Mesodermal cell (in vitro differentiated cells): Measurements from ENCODE around the gene HSF2BP.
"Not testable (repeated sequence)": the region's sequence is repeated elsewhere in the genome, so short reads cannot be mapped to it uniquely, and the experiment has no call there.

ENCODE experiments used
- H3K27ac ChIP-seq: 2 replicates; pipeline ENCODE4 v1.7.0; 2013; ENCODE audit warnings: mild to moderate bottlenecking, low read depth, low read length, moderate library complexity; ENCODE audit not compliant: severe bottlenecking
- H3K36me3 ChIP-seq: 2 replicates; pipeline ENCODE4 v1.7.1; 2013; ENCODE audit warnings: mild to moderate bottlenecking, low read length, moderate library complexity; ENCODE audit not compliant: control insufficient read depth, insufficient read depth
- H3K4me1 ChIP-seq: one replicate; pipeline ENCODE4 v1.7.1; 2013; ENCODE audit warnings: mild to moderate bottlenecking, low read length; ENCODE audit not compliant: insufficient read depth, control insufficient read depth, poor library complexity, severe bottlenecking
- H3K4me3 ChIP-seq: 2 replicates; pipeline ENCODE4 v1.7.0; 2013; ENCODE audit warnings: low read length, control low read depth, mild to moderate bottlenecking; ENCODE audit not compliant: insufficient read depth, poor library complexity, severe bottlenecking; ENCODE audit errors: extremely low read depth
- H3K9me3 ChIP-seq: 2 replicates; pipeline ENCODE4 v1.7.1; 2013; ENCODE audit warnings: mild to moderate bottlenecking, low read length, moderate library complexity; ENCODE audit not compliant: control insufficient read depth
- WGBS, 2 experiments: methylation state at CpG; one replicate each; pipeline ENCODE4 v1.1.5; 2013; ENCODE audit warnings: missing lambda C conversion rate in 2 of 2; ENCODE audit not compliant: insufficient coverage in 2 of 2; 5-methylcytosine and 5-hydroxymethylcytosine counted together

The HSF2BP gene

GRCh38 chr21:43686811-43687565 lies 27.7 kb upstream of the HSF2BP start:
- WGBS, 2 experiments, result 95 to 97% methylated on average over 19 to 20 of the region's 21 CpGs
- Histone ChIP-seq H3K4me3 (no peak overlapping the region), H3K4me1 (no peaks in the 10 kb centered on the region), H3K9me3 (no peaks in the 10 kb centered on the region), H3K27ac (no peak overlapping the region), H3K36me3 (peaks cover 93% of the 10 kb centered on the region)

GRCh38 chr21:43684424-43684823 lies 25.1 kb upstream of the HSF2BP start:
- Histone ChIP-seq H3K27ac (no peak overlapping the region), H3K36me3 (peaks cover 87% of the 10 kb centered on the region), H3K4me1 (no peaks in the 10 kb centered on the region), H3K4me3 (no peak overlapping the region), H3K9me3 (no peaks in the 10 kb centered on the region)
- WGBS, 2 experiments, result 87 to 100% methylated on average over 3 of the region's 3 CpGs

GRCh38 chr21:43681650-43682049 lies 22.4 kb upstream of the HSF2BP start:
- H3K4me3 ChIP-seq, result no peak overlapping the region
- H3K4me1 ChIP-seq, result no peaks in the 10 kb centered on the region
- H3K27ac ChIP-seq, result no peak overlapping the region
- H3K36me3 ChIP-seq, result peaks cover 80% of the 10 kb centered on the region
- WGBS, 2 experiments, result 95 to 97% methylated on average over 6 of the region's 6 CpGs
- H3K9me3 ChIP-seq, result no peaks in the 10 kb centered on the region

- not testable (repeated sequence) for H3K9me3 ChIP-seq, H3K4me3 ChIP-seq, H3K27ac ChIP-seq, H3K4me1 ChIP-seq
- H3K36me3 ChIP-seq, result peaks cover 78% of the 10 kb centered on the region
- WGBS, 2 experiments, result 83 to 98% methylated on average over 5 to 6 of the region's 6 CpGs
These were observed 21.1 kb upstream of the HSF2BP start for GRCh38 chr21:43680421-43680820.

GRCh38 chr21:43679951-43680350 lies 20.7 kb upstream of the HSF2BP start:
- Histone ChIP-seq H3K4me1 (no peaks in the 10 kb centered on the region), H3K36me3 (peaks cover 78% of the 10 kb centered on the region), H3K4me3 (no peak overlapping the region), H3K9me3 (no peaks in the 10 kb centered on the region), H3K27ac (no peak overlapping the region)
- 96 to 100% methylated on average over 3 to 8 of the region's 12 CpGs for WGBS, 2 experiments

GRCh38 chr21:43676391-43676790 lies 17.1 kb upstream of the HSF2BP start:
- H3K36me3 ChIP-seq, result peaks cover 84% of the 10 kb centered on the region
- no peaks in the 10 kb centered on the region for H3K9me3 ChIP-seq
- no peak overlapping the region for H3K4me3 ChIP-seq
- H3K4me1 ChIP-seq, result no peaks in the 10 kb centered on the region
- WGBS, 2 experiments, result 95 to 98% methylated on average over 10 to 14 of the region's 15 CpGs
- no peak overlapping the region for H3K27ac ChIP-seq

- Histone ChIP-seq H3K27ac (no peak overlapping the region), H3K4me3 (no peak overlapping the region), H3K4me1 (no peaks in the 10 kb centered on the region), H3K36me3 (peaks cover 87% of the 10 kb centered on the region), H3K9me3 (no peaks in the 10 kb centered on the region)
- WGBS, 2 experiments, result 90 to 96% methylated on average over 2 to 3 of the region's 3 CpGs
These were observed 16.6 kb upstream of the HSF2BP start for GRCh38 chr21:43675871-43676270.

- 94 to 99% methylated on average over 12 to 18 of the region's 20 CpGs for WGBS, 2 experiments
- no peak overlapping the region for H3K27ac ChIP-seq
- H3K36me3 ChIP-seq, result peaks cover 76% of the 10 kb centered on the region
- H3K4me1 ChIP-seq, result no peaks in the 10 kb centered on the region
- no peak overlapping the region for H3K4me3 ChIP-seq
- no peaks in the 10 kb centered on the region for H3K9me3 ChIP-seq
These were observed 10.7 kb upstream of the HSF2BP start for GRCh38 chr21:43669828-43670605.

GRCh38 chr21:43667191-43667904 lies 8.1 kb upstream of the HSF2BP start:
- H3K36me3 ChIP-seq, result peaks cover 74% of the 10 kb centered on the region
- WGBS, 2 experiments, result 85 to 92% methylated on average over 2 to 4 of the region's 7 CpGs
- H3K4me1 ChIP-seq, result no peaks in the 10 kb centered on the region

GRCh38 chr21:43665879-43666278 lies 6.6 kb upstream of the HSF2BP start:
- H3K36me3 ChIP-seq, result peaks cover 73% of the 10 kb centered on the region
- H3K4me3 ChIP-seq, result no peak overlapping the region
- H3K27ac ChIP-seq, result no peak overlapping the region
- H3K9me3 ChIP-seq, result no peaks in the 10 kb centered on the region
- WGBS, 2 experiments, result 92 to 100% methylated on average over 3 to 4 of the region's 4 CpGs
- peaks cover 3% of the 10 kb centered on the region for H3K4me1 ChIP-seq

More at GRCh38 chr21:43667191-43667904, 8.1 kb upstream of the HSF2BP start:
- no peak overlapping the region for H3K4me3 ChIP-seq
- H3K27ac ChIP-seq, result no peak overlapping the region
- H3K9me3 ChIP-seq, result no peaks in the 10 kb centered on the region
